NCI-H2107 (cell line): ENCODE measurements around the gene DCP2.

Experiments used
- DNase-seq: peaks from one replicate; lab custom pipeline; 2025; lab: John Stamatoyannopoulos, UW

DCP2 gene

DNA sequence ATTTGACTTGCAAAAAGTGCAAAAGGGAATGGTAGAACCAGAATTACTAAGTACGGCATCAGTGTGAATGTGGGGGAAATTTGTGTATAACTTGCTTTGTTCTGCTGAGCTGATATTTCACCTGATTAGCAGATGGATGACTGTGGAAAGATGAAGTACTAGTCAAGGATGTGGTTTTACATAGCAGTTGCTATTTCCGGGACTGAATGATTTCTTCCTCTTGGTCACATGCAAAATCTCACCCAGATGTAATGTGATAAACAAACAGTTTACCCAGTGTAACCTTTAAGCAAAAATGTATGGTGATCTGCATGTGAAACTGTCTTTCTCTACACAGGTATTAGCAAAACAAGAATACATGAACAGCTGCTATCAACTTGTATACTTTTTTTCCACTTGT, 46.1 kb downstream of the DCP2 start:
- DNase-seq: no peak

GRCh38 chr5:113024076-113024697, 47.6 kb downstream of the DCP2 start:
- DNase-seq: no peak

DNA sequence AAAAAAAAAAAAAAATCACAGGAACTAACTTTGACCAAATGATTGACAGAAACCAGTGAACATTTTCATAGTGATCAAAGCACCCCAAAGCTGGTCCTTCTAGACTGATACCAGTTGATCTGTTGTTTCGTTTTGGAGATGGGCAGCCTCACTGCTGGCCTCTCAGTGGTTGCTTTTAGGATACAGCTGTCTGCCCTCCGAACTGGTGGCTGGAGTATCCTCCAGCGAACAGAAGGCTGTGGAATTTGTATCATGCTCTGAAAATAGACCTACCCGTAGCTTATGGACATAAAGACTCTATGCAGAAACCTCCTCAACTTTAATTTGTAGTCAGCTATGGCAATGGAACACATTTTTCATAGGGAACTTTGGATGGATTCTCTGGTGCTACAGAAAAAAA, 49.0 kb downstream of the DCP2 start:
- no peak for DNase-seq

DNA sequence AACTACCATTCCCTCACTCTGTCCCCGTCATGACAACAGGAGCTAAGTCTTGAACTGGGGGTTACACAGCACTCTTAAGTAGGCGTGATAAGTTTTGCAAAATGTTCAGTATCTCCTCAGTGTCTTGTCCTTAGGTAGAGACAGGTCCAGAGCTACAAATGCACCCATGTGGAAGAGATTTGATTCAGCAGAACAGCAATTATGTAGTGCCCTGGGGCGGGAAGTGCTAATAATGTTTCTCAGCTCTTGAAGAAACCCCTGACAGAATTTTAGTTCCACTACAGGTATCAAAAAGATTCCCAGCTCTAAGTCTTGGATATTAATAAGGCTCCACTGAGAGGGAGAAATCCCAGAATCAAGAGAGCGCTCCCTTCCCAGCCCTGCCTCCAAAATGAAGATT, 49.6 kb downstream of the DCP2 start:
- no peak for DNase-seq

DNA sequence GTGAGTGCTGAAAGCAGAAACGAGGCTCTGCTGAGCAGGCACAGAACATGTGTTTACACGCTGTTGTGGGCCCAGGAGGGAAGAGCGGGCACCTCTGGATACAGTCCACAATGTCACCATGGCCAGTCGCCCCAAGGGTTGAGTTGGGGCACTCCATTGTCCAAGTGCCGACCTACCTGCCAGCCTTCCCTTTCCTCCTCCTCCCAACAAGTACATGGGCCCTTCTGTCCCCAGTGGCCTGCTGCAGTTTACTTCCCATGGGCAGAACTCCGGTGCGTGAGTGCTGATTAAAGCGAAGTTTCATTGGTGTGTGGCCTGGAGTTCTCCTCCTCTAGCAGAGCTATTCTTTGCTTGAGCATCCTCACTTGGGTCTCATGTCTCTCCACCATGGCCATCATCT, 50.4 kb downstream of the DCP2 start:
- DNase-seq: no peak

GRCh38 chr5:113027431-113027830, 50.8 kb downstream of the DCP2 start:
- DNase-seq: no peak

DNA sequence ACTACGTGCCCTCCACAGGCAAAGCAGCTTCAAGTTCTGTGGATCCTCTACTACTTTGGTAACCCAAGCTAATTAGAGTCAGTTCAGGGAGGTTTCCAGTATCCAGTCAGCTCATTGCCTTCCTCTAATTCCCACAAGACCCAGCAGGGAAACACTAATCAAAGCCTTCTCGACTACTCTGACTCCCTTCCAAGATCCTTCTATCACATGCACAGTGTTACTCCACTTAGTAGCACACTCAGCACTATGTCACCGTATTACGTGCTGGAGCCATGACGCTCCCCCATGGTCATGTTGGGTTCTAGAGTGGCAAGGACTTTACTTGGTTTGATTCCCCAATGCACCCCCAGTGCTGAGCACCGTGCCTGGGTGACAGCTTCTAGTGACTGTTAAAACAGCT, 53.0 kb downstream of the DCP2 start:
- no peak for DNase-seq

DNA sequence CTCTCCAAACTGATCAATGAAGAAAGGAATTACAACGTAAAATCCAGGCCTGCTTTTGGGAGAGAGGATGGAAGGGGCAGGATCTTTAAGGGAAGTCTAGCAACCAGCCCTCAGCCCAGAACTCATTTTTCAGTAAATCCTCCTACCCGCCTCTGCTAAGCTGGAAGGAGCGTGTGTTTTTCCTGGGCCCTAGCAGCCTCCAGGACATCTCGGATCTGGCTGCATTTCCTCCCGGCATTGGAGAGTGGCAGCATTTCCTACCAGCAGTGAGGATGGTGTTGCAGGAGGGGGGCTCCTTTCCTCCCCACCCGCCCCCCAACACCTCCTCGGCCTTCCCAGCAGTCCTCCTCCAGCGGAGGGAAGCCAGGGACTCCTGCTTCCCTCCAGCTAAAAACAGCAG, 54.5 kb downstream of the DCP2 start:
- DNase-seq: no peak

DNA sequence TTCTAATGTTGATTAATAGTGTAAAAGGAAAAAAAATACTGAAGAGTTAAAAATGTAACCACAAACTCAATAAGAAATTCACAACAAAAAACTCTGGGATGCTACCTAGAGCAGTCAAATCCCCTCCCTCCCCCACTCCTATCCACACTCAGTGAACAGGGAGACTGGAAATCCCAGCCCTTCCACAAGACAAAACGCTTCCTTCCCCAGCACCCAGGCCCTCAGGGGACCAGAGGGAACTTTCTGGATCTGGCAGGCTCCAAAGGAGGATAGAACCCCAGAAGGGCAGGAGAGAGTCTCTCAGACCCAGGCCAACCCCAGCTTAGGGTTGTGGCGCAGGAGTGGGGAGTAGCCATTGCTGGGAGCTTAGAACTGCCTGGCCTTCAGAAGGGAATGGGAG, 55.0 kb downstream of the DCP2 start:
- DNase-seq: no peak

GRCh38 chr5:113034182-113034773, 57.7 kb downstream of the DCP2 start:
- no peak for DNase-seq

GRCh38 chr5:113035096-113035495, 58.5 kb downstream of the DCP2 start:
- no peak for DNase-seq

DNA sequence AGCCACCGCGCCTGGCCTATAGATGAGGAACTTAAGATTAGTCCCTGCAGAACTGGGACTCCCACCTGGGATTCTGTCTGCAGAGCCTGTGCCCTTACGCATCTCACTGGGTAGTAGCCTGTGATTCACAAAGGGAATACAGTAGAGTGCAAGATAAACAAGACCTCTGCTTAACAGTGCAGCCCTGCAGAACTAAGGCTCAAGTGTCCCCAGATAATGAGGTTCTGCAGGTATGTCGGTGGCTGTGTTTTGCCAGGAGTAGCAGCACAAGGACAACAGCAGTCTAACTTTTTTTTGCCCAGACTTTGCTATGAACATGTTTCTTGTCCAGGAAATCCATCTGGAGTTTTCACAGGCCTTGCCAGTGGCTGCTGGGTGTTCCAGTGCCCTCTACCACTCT, 59.7 kb downstream of the DCP2 start:
- no peak for DNase-seq

DNA sequence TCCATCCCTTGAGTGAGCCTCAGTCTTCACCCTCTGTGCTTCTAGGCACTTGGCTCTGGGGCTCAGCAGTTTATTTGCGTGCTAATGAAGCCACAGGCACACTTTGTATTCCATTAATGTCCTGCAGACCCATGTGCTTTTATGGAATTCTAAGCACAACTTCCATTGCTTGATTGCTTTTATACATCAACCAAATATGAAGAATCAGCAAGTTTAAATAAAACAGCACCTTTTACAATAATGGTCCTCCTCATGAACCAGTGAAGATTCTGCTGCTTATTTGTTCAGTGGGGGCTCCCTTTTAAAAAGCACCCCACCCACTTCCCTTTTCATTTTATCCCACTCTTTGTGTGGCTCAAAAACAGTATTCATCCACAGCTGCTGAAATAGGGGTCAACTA, 60.2 kb downstream of the DCP2 start:
- DNase-seq: no peak

DNA sequence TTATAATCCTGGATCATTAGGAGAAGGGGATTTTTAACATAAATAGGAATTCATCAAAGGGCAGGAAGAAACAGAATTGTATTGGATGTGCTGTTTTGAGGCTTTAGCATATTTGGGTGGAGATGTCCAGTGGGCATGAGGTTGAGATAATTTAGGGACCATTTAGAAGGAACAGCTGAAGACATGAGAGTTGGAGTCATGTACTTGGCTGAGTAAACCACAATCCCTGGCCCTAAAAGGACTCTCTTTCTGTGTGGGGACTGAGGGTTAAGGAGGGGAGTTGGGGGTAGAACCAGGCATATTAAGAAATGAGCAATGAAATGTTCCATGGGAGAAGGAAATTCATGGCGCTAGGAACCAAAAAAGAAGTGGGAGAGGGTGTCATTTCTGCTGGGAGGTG, 61.5 kb downstream of the DCP2 start:
- DNase-seq: no peak

GRCh38 chr5:113038714-113039113, 62.1 kb downstream of the DCP2 start:
- DNase-seq: no peak

GRCh38 chr5:113039229-113039933, 62.8 kb downstream of the DCP2 start:
- DNase-seq: no peak

DNA sequence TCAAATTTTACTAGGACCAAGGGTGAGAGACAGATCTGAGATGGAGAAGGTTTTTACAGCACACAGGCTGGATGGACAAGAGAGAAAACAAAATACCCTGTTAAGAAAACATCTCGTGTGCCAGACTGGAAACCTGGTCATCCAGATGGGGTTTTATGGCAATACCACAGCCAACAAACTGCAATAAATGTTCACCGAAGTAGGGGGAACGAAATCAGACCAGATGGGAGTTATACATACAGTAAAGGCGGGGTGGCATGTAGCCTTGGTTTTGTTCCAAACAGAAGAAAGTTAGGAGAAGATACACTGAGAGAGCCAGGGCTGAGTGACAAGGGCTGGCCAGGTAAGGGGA, 63.3 kb downstream of the DCP2 start:
- DNase-seq: no peak

GRCh38 chr5:113040672-113041260, 64.2 kb downstream of the DCP2 start:
- DNase-seq: no peak

DNA sequence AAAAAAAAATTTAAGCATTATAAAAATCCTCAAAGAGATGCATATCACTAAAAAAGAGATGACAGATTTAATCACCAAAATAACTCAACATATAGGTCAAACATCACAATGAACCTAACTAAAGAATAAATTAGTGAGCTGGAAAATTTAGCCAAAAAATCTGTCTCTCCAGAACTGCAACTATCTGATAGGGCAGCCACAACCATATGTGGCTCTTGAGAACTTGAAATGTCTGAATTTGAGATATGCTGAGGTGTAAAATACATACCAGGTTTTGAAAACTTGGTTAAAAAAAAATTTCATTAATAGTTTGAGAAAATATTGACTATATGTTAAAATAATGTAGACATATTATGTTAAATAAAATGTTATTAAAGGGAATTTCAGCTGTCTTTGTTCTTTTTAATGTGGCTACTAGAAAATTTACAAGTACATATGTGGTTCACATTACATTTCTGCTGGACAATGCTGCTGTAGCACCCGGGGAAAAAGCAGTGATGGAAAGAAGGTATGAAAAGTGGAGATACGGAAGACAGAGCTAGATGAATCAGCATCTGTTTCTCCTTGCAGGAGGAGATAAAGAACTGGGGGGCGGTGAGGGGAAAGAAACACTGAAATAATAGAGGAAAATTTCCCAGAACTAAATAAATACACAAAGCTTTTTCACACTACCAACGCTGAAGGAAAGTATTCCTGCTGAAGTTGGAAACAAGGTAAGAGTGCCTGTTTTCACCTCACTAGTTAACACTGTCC, 66.1 kb downstream of the DCP2 start:
- no peak for DNase-seq

DNA sequence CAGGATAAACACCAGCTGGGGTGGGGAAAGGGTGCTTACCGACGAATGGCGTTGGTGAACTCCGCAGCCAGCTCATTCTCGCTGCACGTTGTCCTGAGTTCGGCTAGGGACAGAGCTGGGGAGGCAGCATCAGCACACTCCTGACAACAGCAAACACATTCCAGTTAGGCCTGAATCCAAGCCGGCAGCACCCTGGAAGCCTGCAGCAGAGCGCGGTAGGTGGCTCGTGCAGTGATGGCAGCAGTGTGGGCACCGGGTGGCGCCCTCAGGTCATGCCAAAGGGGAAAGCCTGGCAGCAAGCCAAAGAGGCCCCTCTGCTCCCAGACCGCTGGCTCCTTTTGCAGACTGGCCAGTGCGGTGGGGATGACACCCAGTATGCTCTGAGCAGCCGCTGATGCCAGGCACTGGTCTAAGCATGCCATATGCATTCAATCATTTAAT, 66.9 kb downstream of the DCP2 start:
- no peak for DNase-seq

DNA sequence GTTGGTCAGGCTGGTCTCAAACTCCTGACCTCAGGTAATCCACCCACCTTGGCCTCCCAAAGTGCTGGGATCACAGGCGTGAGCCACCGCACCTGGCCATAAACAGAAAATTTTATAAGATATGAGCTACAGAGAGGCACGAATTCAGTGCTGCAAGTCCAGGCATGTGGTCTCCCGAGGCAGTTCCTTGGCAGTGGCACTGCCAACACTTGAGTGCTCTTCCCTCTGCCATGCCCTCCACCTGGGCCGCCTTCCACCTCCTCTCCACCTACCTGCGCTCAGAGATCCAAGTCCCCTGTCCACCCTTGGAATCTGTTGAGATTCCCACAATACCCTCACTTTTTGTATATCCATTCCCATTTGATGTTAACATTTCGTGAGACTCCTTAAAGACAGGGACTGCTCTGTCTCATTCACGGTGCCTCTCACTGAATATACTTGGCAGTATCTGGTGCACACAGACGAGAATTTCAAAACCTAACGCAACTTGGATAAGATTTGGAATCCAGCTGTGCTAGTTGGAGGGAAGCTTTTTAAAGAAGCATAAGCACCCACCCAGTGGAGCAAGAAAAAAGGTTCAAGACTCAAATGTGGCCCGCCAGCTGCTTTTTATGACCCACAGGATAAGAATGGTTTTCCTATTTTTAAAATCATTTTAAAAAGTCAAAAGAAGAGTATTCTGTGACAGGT, 68.3 kb downstream of the DCP2 start:
- no peak for DNase-seq

- DNase-seq: no peak
Measured at GRCh38 chr5:113047234-113047633, 70.6 kb downstream of the DCP2 start.
